ENCODE data around the gene ELF4. TPM values are rescaled to one million over a fixed set of nuclear protein-coding genes. Genes with fewer than 3 reads are reported as not detected.

ELF4 gene
- total RNA-seq, 2 experiments from 2014 or later, result 21.4 to 22.5 TPM

GRCh38 chrX:130093271-130093670, 17.0 kb downstream of the ELF4 start:
- ChIA-PET CTCF (no interaction called here), POLR2A (no interaction called here)

GRCh38 chrX:130091980-130092522, 18.2 kb downstream of the ELF4 start:
- ChIA-PET POLR2A (interaction anchor here (0.6 kb wide), 2 partner anchors 27 to 93 kb away, joined by 3 to 10 read pairs; no protein-coding TSS in a partner anchor), CTCF (interaction anchor here (1.0 to 1.2 kb wide), 3 partner anchors 10 to 32 kb away, joined by 3 to 4 read pairs (median 4); no protein-coding TSS in a partner anchor)

GRCh38 chrX:130090364-130090763, 19.9 kb downstream of the ELF4 start:
- ChIA-PET POLR2A (no interaction called here), CTCF (no interaction called here)

GRCh38 chrX:130086447-130087206, 23.7 kb downstream of the ELF4 start:
- ChIA-PET CTCF (interaction anchor here (1.0 to 1.4 kb wide), 8 partner anchors 9 to 76 kb away, joined by 3 to 8 read pairs (median 4); partner anchors contain the start of gene ELF4), POLR2A (interaction anchor here (0.9 kb wide), 1 partner anchor 8 kb away, joined by 3 read pairs; no protein-coding TSS in a partner anchor)

- POLR2A ChIA-PET, result interaction anchor here (0.7 to 0.9 kb wide), 2 partner anchors 9 to 23 kb away, joined by 3 to 4 read pairs; no protein-coding TSS in a partner anchor
- CTCF ChIA-PET, result interaction anchor here (0.9 to 1.3 kb wide), 5 partner anchors 9 to 36 kb away, joined by 3 to 7 read pairs (median 4); no protein-coding TSS in a partner anchor
These were observed 24.5 kb downstream of the ELF4 start for GRCh38 chrX:130085551-130086446.

- CTCF ChIA-PET, result interaction anchor here (0.9 to 1.2 kb wide), 3 partner anchors 35 to 37 kb away, joined by 3 to 4 read pairs (median 4); no protein-coding TSS in a partner anchor
- POLR2A ChIA-PET, result interaction anchor here (0.8 kb wide), 1 partner anchor 26 kb away, joined by 3 read pairs; no protein-coding TSS in a partner anchor
These were observed 25.6 kb downstream of the ELF4 start for GRCh38 chrX:130084631-130085237.

GRCh38 chrX:130083656-130084382, 26.5 kb downstream of the ELF4 start:
- ChIA-PET CTCF (interaction anchor here (1.0 to 1.2 kb wide), 2 partner anchors 36 to 37 kb away, joined by 4 read pairs; no protein-coding TSS in a partner anchor), POLR2A (interaction anchor here (0.8 kb wide), 1 partner anchor 27 kb away, joined by 3 read pairs; no protein-coding TSS in a partner anchor)

- POLR2A ChIA-PET, result no interaction called here
- CTCF ChIA-PET, result interaction anchor here (1.6 kb wide), 1 partner anchor 87 kb away, joined by 4 read pairs; no protein-coding TSS in a partner anchor
These were observed 27.2 kb downstream of the ELF4 start for GRCh38 chrX:130083107-130083490.

- CTCF ChIA-PET, result interaction anchor here (0.6 to 3.7 kb wide), 6 partner anchors 10 to 106 kb away, joined by 3 to 59 read pairs (median 4); no protein-coding TSS in a partner anchor
- POLR2A ChIA-PET, result interaction anchor here (1.0 to 1.5 kb wide), 2 partner anchors 38 to 94 kb away, joined by 3 to 7 read pairs; no protein-coding TSS in a partner anchor
These were observed 27.8 kb downstream of the ELF4 start for GRCh38 chrX:130082244-130083106.

- POLR2A ChIA-PET, result interaction anchor here (0.5 to 1.5 kb wide), 3 partner anchors 39 to 295 kb away, joined by 3 to 7 read pairs (median 3); no protein-coding TSS in a partner anchor
- CTCF ChIA-PET, result interaction anchor here (1.1 to 3.7 kb wide), 6 partner anchors 16 to 110 kb away, joined by 3 to 59 read pairs (median 4); no protein-coding TSS in a partner anchor
These were observed 28.8 kb downstream of the ELF4 start for GRCh38 chrX:130081421-130082045.

- ChIA-PET POLR2A (interaction anchor here (0.5 kb wide), 1 partner anchor 295 kb away, joined by 3 read pairs; no protein-coding TSS in a partner anchor), CTCF (interaction anchor here (1.5 to 3.7 kb wide), 4 partner anchors 38 to 111 kb away, joined by 3 to 59 read pairs (median 18); partner anchors contain the start of gene RAB33A)
These were observed 29.4 kb downstream of the ELF4 start for GRCh38 chrX:130080791-130081367.

- CTCF ChIA-PET, result interaction anchor here (0.6 to 3.7 kb wide), 18 partner anchors 8 to 315 kb away, joined by 3 to 59 read pairs (median 4); partner anchors contain the start of gene RAB33A
- POLR2A ChIA-PET, result no interaction called here
These were observed 30.4 kb downstream of the ELF4 start for GRCh38 chrX:130079824-130080406.

GRCh38 chrX:130075777-130076176, 34.5 kb downstream of the ELF4 start:
- ChIA-PET CTCF (no interaction called here), POLR2A (no interaction called here)

GRCh38 chrX:130072345-130072740, 38.0 kb downstream of the ELF4 start:
- ChIA-PET POLR2A (no interaction called here), CTCF (no interaction called here)

- ChIA-PET POLR2A (no interaction called here), CTCF (no interaction called here)
These were observed 38.5 kb downstream of the ELF4 start for GRCh38 chrX:130071611-130072344.
